CD4-positive, alpha-beta T cell (primary cell): Measurements from ENCODE around the gene ZNF595. TPM values are rescaled to one million over a fixed set of nuclear protein-coding genes. Genes with fewer than 3 reads are reported as not detected.

Experiments
- ATAC-seq: fragments of 200-7000 bp; cut with Tn5 transposase; one replicate; pipeline ENCODE4 v1.10.0; 2022; ENCODE audit warnings: mild to moderate bottlenecking; ENCODE audit not compliant: poor library complexity
- CTCF ChIA-PET: fragments of 350-600 bp; sonication (Branson Sonifier 250); formaldehyde crosslinking; loops from one replicate; lab custom pipeline; 2021; ENCODE audit warnings: antibody characterized with exemption, inconsistent platforms; lab: Charles Lee
- POLR2A ChIA-PET: fragments of 350-600 bp; sonication (Branson Sonifier 250); formaldehyde crosslinking; loops from one replicate; lab custom pipeline; 2021; ENCODE audit warnings: antibody characterized with exemption, inconsistent platforms; lab: Charles Lee
- DNase-seq, 14 experiments: peaks; one replicate each; pipeline ENCODE4 v3.0.0-alpha.2; 2013 to 2020; ENCODE audit warnings: mixed read lengths in 2 of 14
- H3K27ac ChIP-seq, 2 donors: one replicate each; pipeline versions ENCODE4 v1.5.1 to v1.7.0; 2013; ENCODE audit warnings: low read length in 2 of 2, low read depth in 1 of 2, mild to moderate bottlenecking in 1 of 2
- H3K27me3 ChIP-seq, 2 experiments: 1 replicate in 1 of 2; 2 replicates in 1 of 2; pipeline versions ENCODE4 v1.6.1 to v1.7.0; 2013; ENCODE audit warnings: low read length in 2 of 2, control low read depth in 1 of 2, mild to moderate bottlenecking in 1 of 2, moderate library complexity in 1 of 2; ENCODE audit not compliant: insufficient read depth in 2 of 2, control insufficient read depth in 1 of 2
- H3K36me3 ChIP-seq: one replicate; pipeline ENCODE4 v1.6.1; 2013; ENCODE audit warnings: low read length, control low read depth; ENCODE audit not compliant: insufficient read depth
- H3K4me1 ChIP-seq: one replicate; pipeline ENCODE4 v1.6.1; 2013; ENCODE audit warnings: low read length, control low read depth; ENCODE audit not compliant: insufficient read depth
- H3K4me3 ChIP-seq: one replicate; pipeline ENCODE4 v1.5.1; 2013; ENCODE audit warnings: mild to moderate bottlenecking, low read length, moderate library complexity
- H3K9me3 ChIP-seq, 2 experiments: 1 replicate in 1 of 2; 2 replicates in 1 of 2; pipeline versions ENCODE4 v1.6.1 to v1.7.0; 2013; ENCODE audit warnings: low read length in 2 of 2, mild to moderate bottlenecking in 2 of 2, control low read depth in 1 of 2, moderate library complexity in 1 of 2; ENCODE audit not compliant: control insufficient read depth in 1 of 2, insufficient read depth in 1 of 2
- H3K27ac Mint-ChIP-seq: one replicate; pipeline ENCODE4 v1.8.0; 2020; ENCODE audit warnings: mixed read lengths
- H3K27me3 Mint-ChIP-seq: one replicate; pipeline ENCODE4 v1.8.0; 2021; ENCODE audit warnings: mixed read lengths
- H3K36me3 Mint-ChIP-seq: one replicate; pipeline ENCODE4 v1.8.0; 2021; ENCODE audit warnings: low read depth, mixed read lengths
- H3K4me1 Mint-ChIP-seq: one replicate; pipeline ENCODE4 v1.8.0; 2021; ENCODE audit warnings: low read depth, mixed read lengths
- H3K4me3 Mint-ChIP-seq: one replicate; pipeline ENCODE4 v1.8.0; 2020; ENCODE audit warnings: mild to moderate bottlenecking, mixed read lengths
- H3K9me3 Mint-ChIP-seq: one replicate; pipeline ENCODE4 v1.8.0; 2020; ENCODE audit warnings: mixed read lengths
- intact Hi-C, 2 experiments: fragments of 100-400 bp; cut with DNase I in 1 of 2; cut with micrococcal nuclease in 1 of 2; formaldehyde crosslinking; loops; one replicate each; pipeline versions ENCODE4 v1.15.1 to v1.9.0; 2023 to 2025; cut with DNase I, micrococcal nuclease
- total RNA-seq, 174 experiments: library from RNA in 2 of 174; stranded (reverse) in 2 of 174; gene quantifications; one replicate each; pipeline ENCODE4 v1.2.3 and lab custom pipeline; 2021 to 2026
- TF ChIP-seq, protein P1 (sequence below): fragments of 200-600 bp; IDR thresholded peaks from one replicate; pipeline ENCODE4 v1.8.0; 2022; ENCODE audit warnings: antibody characterized with exemption, mild to moderate bottlenecking

ZNF595 gene
- total RNA-seq, 2 experiments from 2014 or later: 16.0 to 16.3 TPM

- H3K36me3 ChIP-seq: peaks cover 70% of the 10 kb centered on the region
- H3K9me3 ChIP-seq: peaks cover 36 to 51% of the 10 kb centered on the region in 2 experiments
Measured at GRCh38 chr4:132483-132882, 79.4 kb downstream of the ZNF595 start.

More at GRCh38 chr4:132483-132882, 79.4 kb downstream of the ZNF595 start:
- intact Hi-C loops: no loop called here
- Histone ChIP-seq H3K4me3 (no peak overlapping the region), H3K4me1 (no peaks in the 10 kb centered on the region), H3K27ac (no peak overlapping the region), H3K27me3 (no peaks in the 10 kb centered on the region)
- Mint-ChIP-seq H3K4me1 (peaks cover 16% of the 10 kb centered on the region), H3K27ac (no peak overlapping the region), H3K27me3 (no peaks in the 10 kb centered on the region), H3K36me3 (peaks cover 98% of the 10 kb centered on the region), H3K4me3 (no peak overlapping the region), H3K9me3 (peaks cover 29% of the 10 kb centered on the region)
- DNase-seq: no peak
- no peak for ATAC-seq
- CTCF ChIA-PET: no interaction called here
- TF ChIP-seq, protein P1, sequence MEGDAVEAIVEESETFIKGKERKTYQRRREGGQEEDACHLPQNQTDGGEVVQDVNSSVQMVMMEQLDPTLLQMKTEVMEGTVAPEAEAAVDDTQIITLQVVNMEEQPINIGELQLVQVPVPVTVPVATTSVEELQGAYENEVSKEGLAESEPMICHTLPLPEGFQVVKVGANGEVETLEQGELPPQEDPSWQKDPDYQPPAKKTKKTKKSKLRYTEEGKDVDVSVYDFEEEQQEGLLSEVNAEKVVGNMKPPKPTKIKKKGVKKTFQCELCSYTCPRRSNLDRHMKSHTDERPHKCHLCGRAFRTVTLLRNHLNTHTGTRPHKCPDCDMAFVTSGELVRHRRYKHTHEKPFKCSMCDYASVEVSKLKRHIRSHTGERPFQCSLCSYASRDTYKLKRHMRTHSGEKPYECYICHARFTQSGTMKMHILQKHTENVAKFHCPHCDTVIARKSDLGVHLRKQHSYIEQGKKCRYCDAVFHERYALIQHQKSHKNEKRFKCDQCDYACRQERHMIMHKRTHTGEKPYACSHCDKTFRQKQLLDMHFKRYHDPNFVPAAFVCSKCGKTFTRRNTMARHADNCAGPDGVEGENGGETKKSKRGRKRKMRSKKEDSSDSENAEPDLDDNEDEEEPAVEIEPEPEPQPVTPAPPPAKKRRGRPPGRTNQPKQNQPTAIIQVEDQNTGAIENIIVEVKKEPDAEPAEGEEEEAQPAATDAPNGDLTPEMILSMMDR: no peak
- POLR2A ChIA-PET: no interaction called here

Other genes with a start within 250 kb of the ZNF595 start
- 1 to 10 TPM; 6.3 to 7.4 TPM for gene ZNF718, start 71.2 kb downstream of the ZNF595 start, total RNA-seq